Right hindlimb (tissue), 1 donor: Measurements from ENCODE around the gene OR10C1.

ENCODE experiments used
- DNase-seq: peaks from one replicate; pipeline ENCODE4 v3.0.0-alpha.2; 2018

The OR10C1 gene

GRCh38 chr6:29478740-29479139, 39.6 kb downstream of the OR10C1 start:
- DNase-seq, result no peak

GRCh38 chr6:29479560-29479959, 40.5 kb downstream of the OR10C1 start:
- DNase-seq, result no peak

- no peak for DNase-seq
These were observed 44.1 kb downstream of the OR10C1 start for GRCh38 chr6:29483186-29483585.

GRCh38 chr6:29483735-29484134, 44.6 kb downstream of the OR10C1 start:
- DNase-seq, result no peak

- DNase-seq, result no peak
These were observed 47.5 kb downstream of the OR10C1 start for GRCh38 chr6:29486577-29486976.

- DNase-seq, result no peak
These were observed 48.0 kb downstream of the OR10C1 start for GRCh38 chr6:29487131-29487530.

- no peak for DNase-seq
These were observed 48.6 kb downstream of the OR10C1 start, which contains the start of gene MAS1L for GRCh38 chr6:29487660-29488059. TSS of gene MAS1L (minus strand) at chr6:29487956. CDS start at chr6:29487902, 54 bp downstream.

- DNase-seq, result no peak
These were observed 49.8 kb downstream of the OR10C1 start for GRCh38 chr6:29488874-29489273.

- no peak for DNase-seq
These were observed 50.2 kb downstream of the OR10C1 start for GRCh38 chr6:29489286-29489685.

- DNase-seq, result no peak
These were observed 50.9 kb downstream of the OR10C1 start for GRCh38 chr6:29490055-29490454.

GRCh38 chr6:29490552-29490951, 51.4 kb downstream of the OR10C1 start:
- no peak for DNase-seq
